Measurements from ENCODE around the gene SERPING1. TPM values are rescaled to one million over a fixed set of nuclear protein-coding genes. Genes with fewer than 3 reads are reported as not detected.

Gene SERPING1
- total and polyA plus RNA-seq, 2 of the 13 experiments (the other 11 are each of a cell fraction or from before 2014, with no cell fraction given), result 2.0 to 10.4 TPM

DNA sequence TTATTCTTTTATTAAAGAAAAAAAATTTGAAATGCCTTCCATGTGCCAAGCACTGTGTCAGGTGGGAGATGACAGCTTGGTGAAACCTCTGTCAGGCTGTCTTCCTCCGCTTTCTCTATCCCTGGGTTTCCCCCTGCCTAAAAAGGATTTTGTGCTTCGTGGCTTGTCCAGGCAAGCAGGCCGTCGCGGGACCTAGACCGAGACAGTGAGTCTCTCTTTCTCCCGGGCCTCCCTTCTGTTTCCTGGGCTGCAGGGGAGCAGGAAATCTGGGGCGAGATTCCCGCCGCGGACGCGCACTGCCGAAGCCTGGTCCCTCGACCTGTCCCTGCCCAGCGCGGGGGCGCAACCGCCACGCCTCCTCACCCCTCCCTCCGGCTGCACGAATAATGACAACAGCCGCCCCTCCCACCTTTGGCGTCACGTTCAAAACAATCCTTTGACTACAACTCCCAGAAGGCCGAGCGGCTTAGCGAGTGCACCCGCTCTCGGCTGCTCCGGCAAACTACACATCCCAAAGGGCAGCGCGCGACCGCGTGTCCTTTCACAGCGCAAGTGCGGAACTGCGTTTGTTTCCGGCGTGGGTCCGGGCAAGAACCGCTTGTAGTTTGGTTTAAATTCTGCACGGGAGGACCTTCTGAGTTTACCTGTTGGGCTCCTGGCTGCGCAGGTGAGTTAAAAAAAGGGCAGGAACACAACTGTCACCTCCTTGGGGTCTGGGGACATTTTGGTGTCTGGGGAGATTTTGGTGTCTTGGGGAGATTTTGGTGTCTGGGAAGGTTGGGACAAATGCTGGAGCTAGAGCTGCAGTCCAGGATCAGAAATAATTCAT, 59.9 kb downstream of the SERPING1 start, which contains the start of gene CLP1 (continued):
- TF ChIP-seq, protein P1, sequence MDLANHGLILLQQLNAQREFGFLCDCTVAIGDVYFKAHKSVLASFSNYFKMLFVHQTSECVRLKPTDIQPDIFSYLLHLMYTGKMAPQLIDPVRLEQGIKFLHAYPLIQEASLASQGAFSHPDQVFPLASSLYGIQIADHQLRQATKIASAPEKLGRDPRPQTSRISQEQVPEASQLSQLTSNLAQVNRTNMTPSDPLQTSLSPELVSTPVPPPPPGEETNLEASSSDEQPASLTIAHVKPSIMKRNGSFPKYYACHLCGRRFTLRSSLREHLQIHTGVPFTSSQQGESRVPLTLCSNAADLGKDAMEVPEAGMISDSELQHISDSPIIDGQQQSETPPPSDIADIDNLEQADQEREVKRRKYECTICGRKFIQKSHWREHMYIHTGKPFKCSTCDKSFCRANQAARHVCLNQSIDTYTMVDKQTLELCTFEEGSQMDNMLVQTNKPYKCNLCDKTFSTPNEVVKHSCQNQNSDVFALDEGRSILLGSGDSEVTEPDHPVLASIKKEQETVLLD (CRISPR knock-in tag; IDR thresholded peaks at IDR 0.05; ENCODE audit: low read depth), result peak; percentile 78
- TF ChIP-seq NR0B2 (CRISPR knock-in tag; IDR thresholded peaks at IDR 0.05), result peak; percentile 71; the same call in 1 of the 2 replicates
- TF ChIP-seq ZNF766 (CRISPR knock-in tag; IDR thresholded peaks at IDR 0.05; ENCODE audit: borderline replicate concordance), result no peak
- TF ChIP-seq, protein P2, sequence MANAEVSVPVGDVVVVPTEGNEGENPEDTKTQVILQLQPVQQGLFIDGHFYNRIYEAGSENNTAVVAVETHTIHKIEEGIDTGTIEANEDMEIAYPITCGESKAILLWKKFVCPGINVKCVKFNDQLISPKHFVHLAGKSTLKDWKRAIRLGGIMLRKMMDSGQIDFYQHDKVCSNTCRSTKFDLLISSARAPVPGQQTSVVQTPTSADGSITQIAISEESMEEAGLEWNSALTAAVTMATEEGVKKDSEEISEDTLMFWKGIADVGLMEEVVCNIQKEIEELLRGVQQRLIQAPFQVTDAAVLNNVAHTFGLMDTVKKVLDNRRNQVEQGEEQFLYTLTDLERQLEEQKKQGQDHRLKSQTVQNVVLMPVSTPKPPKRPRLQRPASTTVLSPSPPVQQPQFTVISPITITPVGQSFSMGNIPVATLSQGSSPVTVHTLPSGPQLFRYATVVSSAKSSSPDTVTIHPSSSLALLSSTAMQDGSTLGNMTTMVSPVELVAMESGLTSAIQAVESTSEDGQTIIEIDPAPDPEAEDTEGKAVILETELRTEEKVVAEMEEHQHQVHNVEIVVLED (CRISPR knock-in tag; IDR thresholded peaks at IDR 0.05; ENCODE audit: borderline replicate concordance), result peak; percentile 98
- TF ChIP-seq ZFP36 (IDR thresholded peaks at IDR 0.05; ENCODE audit: borderline replicate concordance, low read depth, low read length, partially characterized antibody), result no peak
- TF ChIP-seq, protein P3, sequence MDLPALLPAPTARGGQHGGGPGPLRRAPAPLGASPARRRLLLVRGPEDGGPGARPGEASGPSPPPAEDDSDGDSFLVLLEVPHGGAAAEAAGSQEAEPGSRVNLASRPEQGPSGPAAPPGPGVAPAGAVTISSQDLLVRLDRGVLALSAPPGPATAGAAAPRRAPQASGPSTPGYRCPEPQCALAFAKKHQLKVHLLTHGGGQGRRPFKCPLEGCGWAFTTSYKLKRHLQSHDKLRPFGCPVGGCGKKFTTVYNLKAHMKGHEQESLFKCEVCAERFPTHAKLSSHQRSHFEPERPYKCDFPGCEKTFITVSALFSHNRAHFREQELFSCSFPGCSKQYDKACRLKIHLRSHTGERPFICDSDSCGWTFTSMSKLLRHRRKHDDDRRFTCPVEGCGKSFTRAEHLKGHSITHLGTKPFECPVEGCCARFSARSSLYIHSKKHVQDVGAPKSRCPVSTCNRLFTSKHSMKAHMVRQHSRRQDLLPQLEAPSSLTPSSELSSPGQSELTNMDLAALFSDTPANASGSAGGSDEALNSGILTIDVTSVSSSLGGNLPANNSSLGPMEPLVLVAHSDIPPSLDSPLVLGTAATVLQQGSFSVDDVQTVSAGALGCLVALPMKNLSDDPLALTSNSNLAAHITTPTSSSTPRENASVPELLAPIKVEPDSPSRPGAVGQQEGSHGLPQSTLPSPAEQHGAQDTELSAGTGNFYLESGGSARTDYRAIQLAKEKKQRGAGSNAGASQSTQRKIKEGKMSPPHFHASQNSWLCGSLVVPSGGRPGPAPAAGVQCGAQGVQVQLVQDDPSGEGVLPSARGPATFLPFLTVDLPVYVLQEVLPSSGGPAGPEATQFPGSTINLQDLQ (CRISPR knock-in tag; IDR thresholded peaks at IDR 0.05), result no peak
- 0 out of 2 replicates have a peak, but pooled peaks have one; percentile 84 for TF ChIP-seq ZNF337 (CRISPR knock-in tag; IDR thresholded peaks at IDR 0.05; ENCODE audit: borderline replicate concordance, low read depth)
- TF ChIP-seq MEF2D (CRISPR knock-in tag; IDR thresholded peaks at IDR 0.05), result peak; percentile 81
- TF ChIP-seq ZNF619 (CRISPR knock-in tag; IDR thresholded peaks at IDR 0.05), result peak; percentile 72; the same call in 1 of the 2 replicates
- TF ChIP-seq TMF1 (CRISPR knock-in tag; IDR thresholded peaks at IDR 0.05; ENCODE audit: low read depth), result no peak
- TF ChIP-seq, protein P4, sequence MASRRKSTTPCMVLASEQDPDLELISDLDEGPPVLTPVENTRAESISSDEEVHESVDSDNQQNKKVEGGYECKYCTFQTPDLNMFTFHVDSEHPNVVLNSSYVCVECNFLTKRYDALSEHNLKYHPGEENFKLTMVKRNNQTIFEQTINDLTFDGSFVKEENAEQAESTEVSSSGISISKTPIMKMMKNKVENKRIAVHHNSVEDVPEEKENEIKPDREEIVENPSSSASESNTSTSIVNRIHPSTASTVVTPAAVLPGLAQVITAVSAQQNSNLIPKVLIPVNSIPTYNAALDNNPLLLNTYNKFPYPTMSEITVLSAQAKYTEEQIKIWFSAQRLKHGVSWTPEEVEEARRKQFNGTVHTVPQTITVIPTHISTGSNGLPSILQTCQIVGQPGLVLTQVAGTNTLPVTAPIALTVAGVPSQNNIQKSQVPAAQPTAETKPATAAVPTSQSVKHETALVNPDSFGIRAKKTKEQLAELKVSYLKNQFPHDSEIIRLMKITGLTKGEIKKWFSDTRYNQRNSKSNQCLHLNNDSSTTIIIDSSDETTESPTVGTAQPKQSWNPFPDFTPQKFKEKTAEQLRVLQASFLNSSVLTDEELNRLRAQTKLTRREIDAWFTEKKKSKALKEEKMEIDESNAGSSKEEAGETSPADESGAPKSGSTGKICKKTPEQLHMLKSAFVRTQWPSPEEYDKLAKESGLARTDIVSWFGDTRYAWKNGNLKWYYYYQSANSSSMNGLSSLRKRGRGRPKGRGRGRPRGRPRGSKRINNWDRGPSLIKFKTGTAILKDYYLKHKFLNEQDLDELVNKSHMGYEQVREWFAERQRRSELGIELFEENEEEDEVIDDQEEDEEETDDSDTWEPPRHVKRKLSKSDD (CRISPR knock-in tag; IDR thresholded peaks at IDR 0.05; ENCODE audit: low read depth), result peak; percentile 81; the same call in 1 of the 2 replicates
- TF ChIP-seq TOE1 (CRISPR knock-in tag; IDR thresholded peaks at IDR 0.05), result 0 out of 2 replicates have a peak, but pooled peaks have one; percentile 60
- TF ChIP-seq, protein P5, sequence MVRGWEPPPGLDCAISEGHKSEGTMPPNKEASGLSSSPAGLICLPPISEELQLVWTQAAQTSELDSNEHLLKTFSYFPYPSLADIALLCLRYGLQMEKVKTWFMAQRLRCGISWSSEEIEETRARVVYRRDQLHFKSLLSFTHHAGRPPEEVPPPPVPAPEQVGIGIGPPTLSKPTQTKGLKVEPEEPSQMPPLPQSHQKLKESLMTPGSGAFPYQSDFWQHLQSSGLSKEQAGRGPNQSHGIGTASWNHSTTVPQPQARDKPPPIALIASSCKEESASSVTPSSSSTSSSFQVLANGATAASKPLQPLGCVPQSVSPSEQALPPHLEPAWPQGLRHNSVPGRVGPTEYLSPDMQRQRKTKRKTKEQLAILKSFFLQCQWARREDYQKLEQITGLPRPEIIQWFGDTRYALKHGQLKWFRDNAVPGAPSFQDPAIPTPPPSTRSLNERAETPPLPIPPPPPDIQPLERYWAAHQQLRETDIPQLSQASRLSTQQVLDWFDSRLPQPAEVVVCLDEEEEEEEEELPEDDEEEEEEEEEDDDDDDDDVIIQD (CRISPR knock-in tag; IDR thresholded peaks at IDR 0.05; ENCODE audit: low read depth), result peak; percentile 56; the same call in 1 of the 2 replicates
- no peak for TF ChIP-seq ZNF580 (CRISPR knock-in tag; IDR thresholded peaks at IDR 0.05; ENCODE audit: borderline replicate concordance, low read depth)
- peak; percentile 89; the same call in 1 of the 2 replicates for TF ChIP-seq ZNF790 (CRISPR knock-in tag; IDR thresholded peaks at IDR 0.05; ENCODE audit: borderline replicate concordance)
